ENCODE measurements around the gene PHLDA1. TPM values are rescaled to one million over a fixed set of nuclear protein-coding genes. Genes with fewer than 3 reads are reported as not detected.

PHLDA1 gene
- total and polyA plus RNA-seq, 10 of the 15 experiments (the other 5 are each of a cell fraction or from before 2014, with no cell fraction given) = 0.66 to 14.2 (median 1.3) TPM

DNA sequence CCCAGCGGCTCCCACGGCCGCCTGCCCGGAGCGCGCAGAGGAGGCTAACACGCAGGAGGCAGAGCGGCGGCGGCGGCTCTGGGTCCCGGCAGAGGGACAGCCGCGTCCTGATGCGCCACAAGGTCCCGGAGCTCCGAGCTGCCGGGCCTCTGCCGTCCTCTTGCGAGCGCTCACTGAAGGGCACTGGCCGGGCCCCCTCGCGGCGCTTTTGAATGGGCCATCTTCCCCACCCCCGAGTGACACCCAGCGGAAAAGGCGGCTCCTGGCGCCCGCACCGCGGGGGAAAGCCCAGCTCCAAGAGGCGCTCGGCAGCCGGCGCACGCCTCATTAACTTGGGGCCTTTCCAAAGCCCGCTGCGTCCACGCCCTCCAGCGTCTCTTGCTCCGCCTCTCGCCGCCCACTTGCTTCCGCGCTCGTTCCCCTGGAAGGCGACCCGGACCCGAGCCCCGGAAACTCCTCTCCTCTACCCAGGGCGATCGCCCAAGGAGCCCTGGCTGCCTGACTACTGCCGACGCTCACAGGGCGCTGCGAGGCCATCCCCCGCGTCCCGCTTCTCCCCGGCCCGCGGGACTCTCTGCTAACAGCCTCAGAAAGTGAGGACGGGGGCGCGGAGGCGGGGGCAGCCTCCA, at the start of gene PHLDA1 (continued):
- TF ChIP-seq IKZF1 (conservative IDR thresholded peaks at IDR 0.05) = peak; percentile 93
- TF ChIP-seq, protein P1, sequence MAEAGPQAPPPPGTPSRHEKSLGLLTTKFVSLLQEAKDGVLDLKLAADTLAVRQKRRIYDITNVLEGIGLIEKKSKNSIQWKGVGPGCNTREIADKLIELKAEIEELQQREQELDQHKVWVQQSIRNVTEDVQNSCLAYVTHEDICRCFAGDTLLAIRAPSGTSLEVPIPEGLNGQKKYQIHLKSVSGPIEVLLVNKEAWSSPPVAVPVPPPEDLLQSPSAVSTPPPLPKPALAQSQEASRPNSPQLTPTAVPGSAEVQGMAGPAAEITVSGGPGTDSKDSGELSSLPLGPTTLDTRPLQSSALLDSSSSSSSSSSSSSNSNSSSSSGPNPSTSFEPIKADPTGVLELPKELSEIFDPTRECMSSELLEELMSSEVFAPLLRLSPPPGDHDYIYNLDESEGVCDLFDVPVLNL (IDR thresholded peaks at IDR 0.05; ENCODE audit: low read depth, low read length) = peak; percentile 58
- TF ChIP-seq FOXM1 (IDR thresholded peaks at IDR 0.05; ENCODE audit: low read depth, low read length) = no peak; the same call in 1 of the 2 replicates
- TF ChIP-seq, protein P2, sequence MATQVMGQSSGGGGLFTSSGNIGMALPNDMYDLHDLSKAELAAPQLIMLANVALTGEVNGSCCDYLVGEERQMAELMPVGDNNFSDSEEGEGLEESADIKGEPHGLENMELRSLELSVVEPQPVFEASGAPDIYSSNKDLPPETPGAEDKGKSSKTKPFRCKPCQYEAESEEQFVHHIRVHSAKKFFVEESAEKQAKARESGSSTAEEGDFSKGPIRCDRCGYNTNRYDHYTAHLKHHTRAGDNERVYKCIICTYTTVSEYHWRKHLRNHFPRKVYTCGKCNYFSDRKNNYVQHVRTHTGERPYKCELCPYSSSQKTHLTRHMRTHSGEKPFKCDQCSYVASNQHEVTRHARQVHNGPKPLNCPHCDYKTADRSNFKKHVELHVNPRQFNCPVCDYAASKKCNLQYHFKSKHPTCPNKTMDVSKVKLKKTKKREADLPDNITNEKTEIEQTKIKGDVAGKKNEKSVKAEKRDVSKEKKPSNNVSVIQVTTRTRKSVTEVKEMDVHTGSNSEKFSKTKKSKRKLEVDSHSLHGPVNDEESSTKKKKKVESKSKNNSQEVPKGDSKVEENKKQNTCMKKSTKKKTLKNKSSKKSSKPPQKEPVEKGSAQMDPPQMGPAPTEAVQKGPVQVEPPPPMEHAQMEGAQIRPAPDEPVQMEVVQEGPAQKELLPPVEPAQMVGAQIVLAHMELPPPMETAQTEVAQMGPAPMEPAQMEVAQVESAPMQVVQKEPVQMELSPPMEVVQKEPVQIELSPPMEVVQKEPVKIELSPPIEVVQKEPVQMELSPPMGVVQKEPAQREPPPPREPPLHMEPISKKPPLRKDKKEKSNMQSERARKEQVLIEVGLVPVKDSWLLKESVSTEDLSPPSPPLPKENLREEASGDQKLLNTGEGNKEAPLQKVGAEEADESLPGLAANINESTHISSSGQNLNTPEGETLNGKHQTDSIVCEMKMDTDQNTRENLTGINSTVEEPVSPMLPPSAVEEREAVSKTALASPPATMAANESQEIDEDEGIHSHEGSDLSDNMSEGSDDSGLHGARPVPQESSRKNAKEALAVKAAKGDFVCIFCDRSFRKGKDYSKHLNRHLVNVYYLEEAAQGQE (IDR thresholded peaks at IDR 0.05; ENCODE audit: low read depth, low read length) = no peak
- TF ChIP-seq, protein P3, sequence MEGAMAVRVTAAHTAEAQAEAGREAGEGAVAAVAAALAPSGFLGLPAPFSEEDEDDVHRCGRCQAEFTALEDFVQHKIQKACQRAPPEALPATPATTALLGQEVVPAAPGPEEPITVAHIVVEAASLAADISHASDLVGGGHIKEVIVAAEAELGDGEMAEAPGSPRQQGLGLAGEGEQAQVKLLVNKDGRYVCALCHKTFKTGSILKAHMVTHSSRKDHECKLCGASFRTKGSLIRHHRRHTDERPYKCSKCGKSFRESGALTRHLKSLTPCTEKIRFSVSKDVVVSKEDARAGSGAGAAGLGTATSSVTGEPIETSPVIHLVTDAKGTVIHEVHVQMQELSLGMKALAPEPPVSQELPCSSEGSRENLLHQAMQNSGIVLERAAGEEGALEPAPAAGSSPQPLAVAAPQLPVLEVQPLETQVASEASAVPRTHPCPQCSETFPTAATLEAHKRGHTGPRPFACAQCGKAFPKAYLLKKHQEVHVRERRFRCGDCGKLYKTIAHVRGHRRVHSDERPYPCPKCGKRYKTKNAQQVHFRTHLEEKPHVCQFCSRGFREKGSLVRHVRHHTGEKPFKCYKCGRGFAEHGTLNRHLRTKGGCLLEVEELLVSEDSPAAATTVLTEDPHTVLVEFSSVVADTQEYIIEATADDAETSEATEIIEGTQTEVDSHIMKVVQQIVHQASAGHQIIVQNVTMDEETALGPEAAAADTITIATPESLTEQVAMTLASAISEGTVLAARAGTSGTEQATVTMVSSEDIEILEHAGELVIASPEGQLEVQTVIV (IDR thresholded peaks at IDR 0.05; ENCODE audit: borderline replicate concordance, partially characterized antibody) = no peak
- TF ChIP-seq JUND (IDR thresholded peaks at IDR 0.05; ENCODE audit: low read depth, low read length) = 0 out of 2 replicates have a peak, but pooled peaks have one; percentile 10
- TF ChIP-seq, protein P4, sequence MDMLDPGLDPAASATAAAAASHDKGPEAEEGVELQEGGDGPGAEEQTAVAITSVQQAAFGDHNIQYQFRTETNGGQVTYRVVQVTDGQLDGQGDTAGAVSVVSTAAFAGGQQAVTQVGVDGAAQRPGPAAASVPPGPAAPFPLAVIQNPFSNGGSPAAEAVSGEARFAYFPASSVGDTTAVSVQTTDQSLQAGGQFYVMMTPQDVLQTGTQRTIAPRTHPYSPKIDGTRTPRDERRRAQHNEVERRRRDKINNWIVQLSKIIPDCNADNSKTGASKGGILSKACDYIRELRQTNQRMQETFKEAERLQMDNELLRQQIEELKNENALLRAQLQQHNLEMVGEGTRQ (IDR thresholded peaks at IDR 0.05; ENCODE audit: borderline replicate concordance, low read depth, low read length) = no peak
- TF ChIP-seq MXI1 (IDR thresholded peaks at IDR 0.05; ENCODE audit: low read depth, low read length) = peak; percentile 49
- peak; percentile 58; the same call in 1 of the 2 replicates for TF ChIP-seq TARDBP (IDR thresholded peaks at IDR 0.05; ENCODE audit: borderline replicate concordance)
- TF ChIP-seq, protein P5, sequence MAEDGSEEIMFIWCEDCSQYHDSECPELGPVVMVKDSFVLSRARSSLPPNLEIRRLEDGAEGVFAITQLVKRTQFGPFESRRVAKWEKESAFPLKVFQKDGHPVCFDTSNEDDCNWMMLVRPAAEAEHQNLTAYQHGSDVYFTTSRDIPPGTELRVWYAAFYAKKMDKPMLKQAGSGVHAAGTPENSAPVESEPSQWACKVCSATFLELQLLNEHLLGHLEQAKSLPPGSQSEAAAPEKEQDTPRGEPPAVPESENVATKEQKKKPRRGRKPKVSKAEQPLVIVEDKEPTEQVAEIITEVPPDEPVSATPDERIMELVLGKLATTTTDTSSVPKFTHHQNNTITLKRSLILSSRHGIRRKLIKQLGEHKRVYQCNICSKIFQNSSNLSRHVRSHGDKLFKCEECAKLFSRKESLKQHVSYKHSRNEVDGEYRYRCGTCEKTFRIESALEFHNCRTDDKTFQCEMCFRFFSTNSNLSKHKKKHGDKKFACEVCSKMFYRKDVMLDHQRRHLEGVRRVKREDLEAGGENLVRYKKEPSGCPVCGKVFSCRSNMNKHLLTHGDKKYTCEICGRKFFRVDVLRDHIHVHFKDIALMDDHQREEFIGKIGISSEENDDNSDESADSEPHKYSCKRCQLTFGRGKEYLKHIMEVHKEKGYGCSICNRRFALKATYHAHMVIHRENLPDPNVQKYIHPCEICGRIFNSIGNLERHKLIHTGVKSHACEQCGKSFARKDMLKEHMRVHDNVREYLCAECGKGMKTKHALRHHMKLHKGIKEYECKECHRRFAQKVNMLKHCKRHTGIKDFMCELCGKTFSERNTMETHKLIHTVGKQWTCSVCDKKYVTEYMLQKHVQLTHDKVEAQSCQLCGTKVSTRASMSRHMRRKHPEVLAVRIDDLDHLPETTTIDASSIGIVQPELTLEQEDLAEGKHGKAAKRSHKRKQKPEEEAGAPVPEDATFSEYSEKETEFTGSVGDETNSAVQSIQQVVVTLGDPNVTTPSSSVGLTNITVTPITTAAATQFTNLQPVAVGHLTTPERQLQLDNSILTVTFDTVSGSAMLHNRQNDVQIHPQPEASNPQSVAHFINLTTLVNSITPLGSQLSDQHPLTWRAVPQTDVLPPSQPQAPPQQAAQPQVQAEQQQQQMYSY (CRISPR knock-in tag; IDR thresholded peaks at IDR 0.05) = no peak
- TF ChIP-seq SRF (IDR thresholded peaks at IDR 0.05; ENCODE audit: low read depth in 2 of 2, low read length in 2 of 2) = 0 out of 4 replicates have a peak, but pooled peaks of 1 of the 2 experiments have one; percentile 3
- no peak for TF ChIP-seq BRCA1 (IDR thresholded peaks at IDR 0.05; ENCODE audit: low read depth, low read length)
- TF ChIP-seq ETV6 (conservative IDR thresholded peaks at IDR 0.05 in 1 of 2, IDR thresholded peaks at IDR 0.05 in 1 of 2; ENCODE audit: borderline replicate concordance in 1 of 2, low read depth in 1 of 2) = peak in 1 of 2 experiments; percentile 38; a peak in 2 of 4 replicates
- peak; percentile 73 for TF ChIP-seq SMARCA5 (IDR thresholded peaks at IDR 0.05)
- TF ChIP-seq SPI1 (IDR thresholded peaks at IDR 0.05; ENCODE audit: borderline replicate concordance, insufficient read depth, low read depth, low read length) = no peak
- TF ChIP-seq ZNF217 (IDR thresholded peaks at IDR 0.05) = no peak
- no peak; the same call in 1 of the 2 replicates for TF ChIP-seq HCFC1 (IDR thresholded peaks at IDR 0.05; ENCODE audit: low read length)
